IMR-90 (cell line): Measurements from ENCODE around the gene EIF5A2. TPM values are rescaled to one million over a fixed set of nuclear protein-coding genes. Genes with fewer than 3 reads are reported as not detected.

Source experiments
- ATAC-seq: fragments of 200-7000 bp; cut with Tn5 transposase; 2 replicates; pipeline ENCODE4 v1.9.1; 2020; ENCODE audit warnings: low read depth, mild to moderate bottlenecking, moderate library complexity
- BruUV-seq: library from RNA; stranded (reverse); fragments of 400-500 nt; replicated peaks from 2 replicates; lab custom pipeline; 2021; lab: Mats Ljungman, UMichigan
- CTCF ChIA-PET: fragments of 300-600 bp; formaldehyde crosslinking; extraction: SDS; loops from one replicate; lab custom pipeline; 2021; ENCODE audit warnings: antibody characterized with exemption; lab: Yijun Ruan, JAX
- POLR2A ChIA-PET: fragments of 300-600 bp; sonication (Branson Sonifier 250); formaldehyde crosslinking; loops from one replicate; lab custom pipeline; 2022; ENCODE audit warnings: antibody characterized with exemption; ENCODE audit not compliant: unreplicated experiment; lab: Charles Lee
- DNase-seq: peaks from one replicate; pipeline ENCODE4 v3.0.0; 2013
- H2AFZ ChIP-seq: replicated peaks from 2 replicates; pipeline ENCODE3; 2013; ENCODE audit warnings: low read length, mild to moderate bottlenecking; ENCODE audit not compliant: poor library complexity
- H2AK5ac ChIP-seq: 2 replicates; pipeline ENCODE4 v1.6.1; 2013; ENCODE audit warnings: low read depth, low read length, inconsistent platforms
- H2AK9ac ChIP-seq: replicated peaks from 2 replicates; pipeline ENCODE3; 2013; ENCODE audit warnings: mild to moderate bottlenecking, low read depth, low read length, moderate library complexity; ENCODE audit not compliant: poor library complexity
- H2BK120ac ChIP-seq: 2 replicates; pipeline ENCODE4 v1.6.1; 2013; ENCODE audit warnings: low read depth, low read length, inconsistent platforms
- H2BK15ac ChIP-seq: 3 replicates; pipeline ENCODE4 v1.6.1; 2013; ENCODE audit warnings: low read depth, low read length, inconsistent platforms
- H2BK20ac ChIP-seq: 2 replicates; pipeline ENCODE4 v1.6.1; 2013; ENCODE audit warnings: low read depth, mild to moderate bottlenecking, inconsistent platforms, low read length, moderate library complexity
- H2BK5ac ChIP-seq: 2 replicates; pipeline ENCODE4 v1.6.1; 2013; ENCODE audit warnings: mild to moderate bottlenecking, low read depth, low read length, inconsistent platforms; ENCODE audit not compliant: poor library complexity, severe bottlenecking
- H3K14ac ChIP-seq: replicated peaks from 2 replicates; pipeline ENCODE4 v1.6.1; 2013; ENCODE audit warnings: low read depth, low read length, inconsistent platforms
- H3K18ac ChIP-seq: 2 replicates; pipeline ENCODE4 v1.6.1; 2013; ENCODE audit warnings: low read depth, low read length, control low read depth
- H3K23ac ChIP-seq: 2 replicates; pipeline ENCODE4 v1.6.1; 2013; ENCODE audit warnings: low read depth, low read length, inconsistent platforms
- H3K27ac ChIP-seq: 2 replicates; pipeline ENCODE4 v1.5.1; 2013; ENCODE audit warnings: mild to moderate bottlenecking, control low read depth, low read length; ENCODE audit not compliant: insufficient read depth
- H3K27me3 ChIP-seq: 2 replicates; pipeline ENCODE4 v1.6.1; 2013; ENCODE audit warnings: low read length; ENCODE audit not compliant: control insufficient read depth, insufficient read depth
- H3K36me3 ChIP-seq: 2 replicates; pipeline ENCODE4 v1.6.1; 2013; ENCODE audit warnings: low read length, mixed read lengths; ENCODE audit not compliant: control insufficient read depth, insufficient read depth
- H3K4ac ChIP-seq: 2 replicates; pipeline ENCODE4 v1.6.1; 2013; ENCODE audit warnings: low read depth, low read length, inconsistent platforms
- H3K4me1 ChIP-seq: 2 replicates; pipeline ENCODE4 v1.6.1; 2013; ENCODE audit warnings: low read length, mixed read lengths; ENCODE audit not compliant: control insufficient read depth, insufficient read depth
- H3K4me2 ChIP-seq: 2 replicates; pipeline ENCODE4 v1.6.1; 2013; ENCODE audit warnings: low read depth, mild to moderate bottlenecking, control low read depth, low read length, moderate library complexity
- H3K4me3 ChIP-seq: 2 replicates; pipeline ENCODE4 v1.5.1; 2013; ENCODE audit warnings: low read depth, mild to moderate bottlenecking, control low read depth, low read length, moderate library complexity; ENCODE audit not compliant: insufficient read depth
- H3K56ac ChIP-seq: 2 replicates; pipeline ENCODE4 v1.6.1; 2013; ENCODE audit warnings: low read length, inconsistent platforms; ENCODE audit not compliant: insufficient read depth; ENCODE audit errors: extremely low read depth
- H3K79me1 ChIP-seq, 2 experiments: 2 replicates each; pipeline ENCODE4 v1.6.1; 2013; ENCODE audit warnings: low read length in 2 of 2, inconsistent platforms in 1 of 2, low read depth in 1 of 2
- H3K9ac ChIP-seq: 2 replicates; pipeline ENCODE4 v1.6.1; 2013; ENCODE audit warnings: low read depth, low read length, control low read depth
- H3K9me1 ChIP-seq: 2 replicates; pipeline ENCODE4 v1.6.1; 2013; ENCODE audit warnings: low read length, inconsistent platforms; ENCODE audit not compliant: insufficient read depth
- H3K9me3 ChIP-seq: 2 replicates; pipeline ENCODE4 v1.6.1; 2013; ENCODE audit warnings: low read length; ENCODE audit not compliant: control insufficient read depth, insufficient read depth
- H4K20me1 ChIP-seq: 2 replicates; pipeline ENCODE4 v1.6.1; 2013; ENCODE audit warnings: low read length, inconsistent platforms; ENCODE audit not compliant: insufficient read depth
- H4K5ac ChIP-seq: 2 replicates; pipeline ENCODE4 v1.6.1; 2013; ENCODE audit warnings: mild to moderate bottlenecking, low read depth, low read length, control low read depth
- H4K8ac ChIP-seq, 2 experiments: 2 replicates each; pipeline ENCODE4 v1.6.1; 2013; ENCODE audit warnings: low read depth in 2 of 2, low read length in 2 of 2, control low read depth in 1 of 2, inconsistent platforms in 1 of 2
- H4K91ac ChIP-seq: 2 replicates; pipeline ENCODE4 v1.6.1; 2013; ENCODE audit warnings: low read depth, low read length, inconsistent platforms; ENCODE audit not compliant: insufficient read depth
- BHLHE40 ChIP-seq: fragments of 150-350 bp; IDR thresholded peaks from 2 replicates; pipeline ENCODE4 v1.6.1; 2016; ENCODE audit warnings: mild to moderate bottlenecking, low read depth, low read length
- CEBPB ChIP-seq: IDR thresholded peaks from 2 replicates; pipeline ENCODE4 v1.6.1; 2012; ENCODE audit warnings: low read depth, low read length, improper control_type of control experiment
- CHD1 ChIP-seq: IDR thresholded peaks from 2 replicates; pipeline ENCODE4 v1.6.1; 2012; ENCODE audit warnings: low read depth, low read length, improper control_type of control experiment
- FOS ChIP-seq: fragments of 150-350 bp; IDR thresholded peaks from 2 replicates; pipeline ENCODE4 v1.6.1; 2016; ENCODE audit warnings: low read depth, low read length
- NFE2L2 ChIP-seq: fragments of 150-350 bp; IDR thresholded peaks from 2 replicates; pipeline ENCODE4 v1.6.1; 2016; ENCODE audit warnings: low read depth, mild to moderate bottlenecking, low read length
- POLR2A ChIP-seq: IDR thresholded peaks from 2 replicates; pipeline ENCODE4 v1.6.1; 2012; ENCODE audit warnings: mild to moderate bottlenecking, low read depth, low read length
- RFX5 ChIP-seq: IDR thresholded peaks from 2 replicates; pipeline ENCODE4 v1.8.0; 2012; ENCODE audit warnings: low read depth, mild to moderate bottlenecking, low read length, moderate library complexity
- WGBS, 2 experiments: methylation state at CpG; one replicate each; pipeline versions ENCODE4 v1.1.5 to v1.1.7; 2013; ENCODE audit warnings: missing lambda C conversion rate in 2 of 2; ENCODE audit not compliant: insufficient read length in 1 of 2; ENCODE audit errors: extremely low coverage in 2 of 2; 5-methylcytosine and 5-hydroxymethylcytosine counted together
- dilution Hi-C: fragments of 300-500 bp; cut with HindIII; formaldehyde crosslinking; loops from one replicate; pipeline ENCODE4 v1.14.3; 2018; ENCODE audit warnings: low sequenced_read_pairs; ENCODE audit not compliant: unreplicated experiment
- in situ Hi-C: fragments of 300-500 bp; cut with MboI; formaldehyde crosslinking; loops from 3 replicates; pipeline ENCODE4 v1.14.3; 2019; ENCODE audit warnings: low sequenced_read_pairs, inconsistent platforms, mixed read lengths
- intact Hi-C: fragments of 100-400 bp; cut with micrococcal nuclease; formaldehyde crosslinking; loops from 2 replicates; pipeline ENCODE4 v1.10.0; 2022
- polyA plus RNA-seq, 3 experiments: library from polyadenylated mRNA; depleted of rRNA; stranded (reverse); fragments of >200 nt; gene quantifications; 2 replicates each; pipeline ENCODE4 v1.2.3, GENCODE V29; 2012; ENCODE audit warnings: low replicate concordance in 1 of 3
- total RNA-seq: library from RNA; depleted of rRNA; stranded (reverse); fragments of >200 nt; gene quantifications from 2 replicates; pipeline ENCODE4 v1.2.3, GENCODE V29; 2012
- TF ChIP-seq, protein P1 (sequence below): fragments of 150-350 bp; IDR thresholded peaks from 2 replicates; pipeline ENCODE4 v1.6.1; 2016; ENCODE audit warnings: low read depth, mild to moderate bottlenecking, low read length, moderate library complexity, borderline replicate concordance
- TF ChIP-seq, protein P2 (sequence below): fragments of 150-350 bp; IDR thresholded peaks from 2 replicates; pipeline ENCODE4 v1.6.1; 2017; ENCODE audit warnings: mild to moderate bottlenecking, antibody characterized with exemption, low read length, low read depth

EIF5A2 gene
- total and polyA plus RNA-seq, 2 of the 4 experiments (the other 2 are of a cell fraction) = 7.7 to 7.8 TPM

DNA sequence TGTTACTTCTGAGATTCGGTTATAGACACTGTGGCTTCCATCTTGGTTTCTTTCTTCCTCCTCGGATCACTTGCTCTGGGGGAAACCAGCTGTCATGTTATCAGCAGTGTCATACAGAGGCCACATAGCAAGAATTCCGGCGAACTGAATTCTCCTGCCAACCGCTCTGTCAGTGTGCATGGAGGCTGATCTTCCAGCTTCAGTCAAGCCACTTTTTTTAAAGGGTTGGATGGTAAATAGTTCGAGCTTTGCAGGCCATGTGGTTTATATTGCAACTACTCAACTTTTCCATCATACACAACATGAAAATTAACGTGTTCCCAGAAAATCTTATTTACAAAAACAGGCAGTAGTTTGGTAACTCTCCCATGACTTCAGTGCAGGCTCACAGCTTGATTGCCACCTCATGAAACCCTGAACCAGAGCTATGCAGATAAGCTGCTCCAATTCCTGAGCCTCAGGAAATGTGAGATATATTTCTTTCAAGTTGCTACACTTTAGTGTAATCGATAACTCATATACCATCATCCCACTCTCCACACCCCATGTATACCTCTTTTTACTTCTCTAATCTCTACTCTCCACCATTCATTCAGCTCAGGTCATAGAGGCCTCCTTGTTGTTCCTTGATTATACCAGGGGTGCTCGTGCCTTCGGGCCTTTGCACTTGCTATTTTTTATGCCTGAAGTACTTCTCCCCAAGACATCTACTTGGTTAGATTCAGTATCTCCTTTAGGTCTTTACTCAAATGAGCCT lies 45.6 kb downstream of the EIF5A2 start (continued):
- no peak for TF ChIP-seq CEBPB

DNA sequence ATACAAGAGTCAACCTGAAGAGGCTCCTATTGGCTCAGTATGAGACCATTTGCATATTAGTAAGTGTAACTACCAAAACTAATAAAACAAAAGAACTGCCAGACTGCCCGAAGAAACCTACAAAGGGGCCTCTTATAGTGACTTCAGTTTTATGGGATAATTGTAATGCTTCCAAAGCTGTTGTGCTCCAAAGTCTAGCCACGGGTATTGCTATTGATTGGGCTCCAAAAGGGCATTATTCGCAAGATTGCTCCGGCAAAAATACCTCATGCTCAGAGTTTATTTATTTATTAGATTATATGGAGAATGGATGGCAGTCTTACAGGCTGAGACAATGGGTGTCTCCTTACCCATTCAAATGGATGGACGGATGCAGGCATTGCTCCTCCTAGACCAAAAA lies 49.8 kb downstream of the EIF5A2 start:
- Histone ChIP-seq H2BK120ac (no peak overlapping the region), H3K14ac (no peak overlapping the region), H3K4me2 (no peak overlapping the region), H3K4me1 (0 out of 2 replicates have a peak, but pooled peaks cover 2% of the 10 kb centered on the region), H4K20me1 (no peaks in the 10 kb centered on the region), H3K23ac (no peak overlapping the region), H3K9me1 (no peaks in the 10 kb centered on the region), H3K79me1 (no peaks in the 10 kb centered on the region), H2AFZ (no peak overlapping the region), H3K27me3 (no peaks in the 10 kb centered on the region), H2BK5ac (no peak overlapping the region), H4K5ac (no peak overlapping the region), H4K8ac (no peak overlapping the region), H3K9ac (no peak overlapping the region), H3K4me3 (no peak overlapping the region), H2BK20ac (no peak overlapping the region), H2AK5ac (no peak overlapping the region), H3K36me3 (no peaks in the 10 kb centered on the region), H3K56ac (no peak overlapping the region), H2BK15ac (no peak overlapping the region), H3K9me3 (no peaks in the 10 kb centered on the region), H3K27ac (no peak overlapping the region), H3K4ac (no peak overlapping the region), H3K18ac (no peak overlapping the region), H2AK9ac (no peak overlapping the region), H4K91ac (no peak overlapping the region)
- ChIA-PET POLR2A (no interaction called here), CTCF (no interaction called here)
- in situ Hi-C loops = loop anchor here (10.0 kb wide), 1 partner anchor 674 kb away; the partner anchor contains the start of gene PHC3
- no TSS peak for BruUV-seq
- no peak for TF ChIP-seq RFX5
- TF ChIP-seq, protein P1, sequence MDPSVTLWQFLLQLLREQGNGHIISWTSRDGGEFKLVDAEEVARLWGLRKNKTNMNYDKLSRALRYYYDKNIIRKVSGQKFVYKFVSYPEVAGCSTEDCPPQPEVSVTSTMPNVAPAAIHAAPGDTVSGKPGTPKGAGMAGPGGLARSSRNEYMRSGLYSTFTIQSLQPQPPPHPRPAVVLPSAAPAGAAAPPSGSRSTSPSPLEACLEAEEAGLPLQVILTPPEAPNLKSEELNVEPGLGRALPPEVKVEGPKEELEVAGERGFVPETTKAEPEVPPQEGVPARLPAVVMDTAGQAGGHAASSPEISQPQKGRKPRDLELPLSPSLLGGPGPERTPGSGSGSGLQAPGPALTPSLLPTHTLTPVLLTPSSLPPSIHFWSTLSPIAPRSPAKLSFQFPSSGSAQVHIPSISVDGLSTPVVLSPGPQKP = no peak
- TF ChIP-seq POLR2A = no peak
- TF ChIP-seq BHLHE40 = no peak
- TF ChIP-seq CHD1 = no peak
- TF ChIP-seq, protein P2, sequence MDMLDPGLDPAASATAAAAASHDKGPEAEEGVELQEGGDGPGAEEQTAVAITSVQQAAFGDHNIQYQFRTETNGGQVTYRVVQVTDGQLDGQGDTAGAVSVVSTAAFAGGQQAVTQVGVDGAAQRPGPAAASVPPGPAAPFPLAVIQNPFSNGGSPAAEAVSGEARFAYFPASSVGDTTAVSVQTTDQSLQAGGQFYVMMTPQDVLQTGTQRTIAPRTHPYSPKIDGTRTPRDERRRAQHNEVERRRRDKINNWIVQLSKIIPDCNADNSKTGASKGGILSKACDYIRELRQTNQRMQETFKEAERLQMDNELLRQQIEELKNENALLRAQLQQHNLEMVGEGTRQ = no peak
- TF ChIP-seq NFE2L2 = no peak
- TF ChIP-seq FOS = no peak
- DNase-seq (no peak), ATAC-seq (no peak)
- no CpG with 5 or more reads among the region's 5 CpGs for WGBS, 2 experiments
- dilution Hi-C loops = loop anchor here (10.0 kb wide), 1 partner anchor 454 kb away; no protein-coding TSS in a partner anchor
- intact Hi-C loops = no loop called here
